Neural cell (in vitro differentiated cells): ENCODE measurements around the gene SOX4. TPM values are rescaled to one million over a fixed set of nuclear protein-coding genes. Genes with fewer than 3 reads are reported as not detected.

Source experiments
- H2AFZ ChIP-seq: fragments of 200-600, 300-800 bp; sonication (generic), shearing (Covaris generic); 2 replicates; pipeline ENCODE4 v1.6.0; 2014; ENCODE audit warnings: low read depth, mild to moderate bottlenecking, antibody characterized with exemption, low read length, moderate library complexity
- H3F3A ChIP-seq: fragments of 200-600 bp; shearing (Covaris generic); 2 replicates; pipeline ENCODE4 v1.6.1; 2016; ENCODE audit warnings: mild to moderate bottlenecking, moderate library complexity, mixed read lengths, antibody characterized with exemption, low read length; ENCODE audit not compliant: insufficient read depth, poor library complexity, severe bottlenecking
- H3K27ac ChIP-seq: fragments of 200-600, 300-800 bp; sonication (generic), shearing (Covaris generic); 2 replicates; pipeline ENCODE4 v1.5.1; 2014; ENCODE audit warnings: mild to moderate bottlenecking, low read length, moderate library complexity
- H3K27me3 ChIP-seq: fragments of 300-800, 200-600 bp; sonication (generic), shearing (Covaris generic); 2 replicates; pipeline ENCODE4 v1.6.0; 2014; ENCODE audit warnings: mild to moderate bottlenecking, low read depth, low read length, moderate library complexity; ENCODE audit not compliant: insufficient read depth
- H3K36me3 ChIP-seq: fragments of 300-800, 200-600 bp; sonication (generic), shearing (Covaris generic); 2 replicates; pipeline ENCODE4 v1.5.1; 2014; ENCODE audit warnings: mild to moderate bottlenecking, antibody characterized with exemption, low read length, moderate library complexity; ENCODE audit not compliant: insufficient read depth
- H3K4me2 ChIP-seq: fragments of 300-800, 200-600 bp; sonication (generic), shearing (Covaris generic); 2 replicates; pipeline ENCODE4 v1.6.0; 2014; ENCODE audit warnings: mild to moderate bottlenecking, low read length
- H3K4me3 ChIP-seq: fragments of 300-800, 200-600 bp; sonication (generic), shearing (Covaris generic); 2 replicates; pipeline ENCODE4 v1.5.1; 2014; ENCODE audit warnings: mild to moderate bottlenecking, low read length, moderate library complexity
- H3K79me2 ChIP-seq: fragments of 200-600 bp; shearing (Covaris generic); replicated peaks from 2 replicates; pipeline ENCODE4 v1.6.0; 2014; ENCODE audit warnings: mild to moderate bottlenecking, low read length, moderate library complexity; ENCODE audit not compliant: insufficient read depth
- H3K9ac ChIP-seq: fragments of 300-800, 200-600 bp; sonication (generic), shearing (Covaris generic); 2 replicates; pipeline ENCODE4 v1.6.1; 2016; ENCODE audit warnings: mild to moderate bottlenecking, low read length, mixed read lengths
- H3K9me2 ChIP-seq: fragments of 200-600 bp; shearing (Covaris generic); 2 replicates; pipeline ENCODE4 v1.6.1; 2016; ENCODE audit warnings: mild to moderate bottlenecking, low read length, mixed read lengths; ENCODE audit not compliant: insufficient read depth
- H3K9me3 ChIP-seq: fragments of 200-600, 300-800 bp; sonication (generic), shearing (Covaris generic); 2 replicates; pipeline ENCODE4 v1.6.1; 2016; ENCODE audit warnings: mild to moderate bottlenecking, mixed run types, low read length, moderate library complexity, mixed read lengths
- H4K20me1 ChIP-seq: fragments of 200-600 bp; shearing (Covaris generic); 2 replicates; pipeline ENCODE4 v1.6.1; 2016; ENCODE audit warnings: mild to moderate bottlenecking, mixed run types; ENCODE audit not compliant: insufficient read depth
- CTCF ChIP-seq: fragments of 450-650 bp; IDR thresholded peaks from 2 replicates; pipeline ENCODE4 v1.5.1; 2014; ENCODE audit warnings: antibody characterized with exemption, mild to moderate bottlenecking, moderate library complexity; ENCODE audit not compliant: poor library complexity, severe bottlenecking
- EP300 ChIP-seq: fragments of 450-650 bp; conservative IDR thresholded peaks from 2 replicates; pipeline ENCODE4 v1.6.1; 2014; ENCODE audit warnings: antibody characterized with exemption, mild to moderate bottlenecking, moderate library complexity; ENCODE audit not compliant: poor library complexity, severe bottlenecking
- EZH2 ChIP-seq: fragments of 200-600, 300-800 bp; shearing (Covaris generic), sonication (generic); IDR thresholded peaks from 2 replicates; pipeline ENCODE4 v1.6.1; 2014; ENCODE audit warnings: antibody characterized with exemption, low read length, borderline replicate concordance, mild to moderate bottlenecking; ENCODE audit not compliant: insufficient read depth, poor library complexity, severe bottlenecking
- MXI1 ChIP-seq: fragments of 450-650 bp; conservative IDR thresholded peaks from 2 replicates; pipeline ENCODE4 v1.6.1; 2014; ENCODE audit warnings: antibody characterized with exemption, mild to moderate bottlenecking; ENCODE audit not compliant: poor library complexity, severe bottlenecking
- POLR2AphosphoS5 ChIP-seq: IDR thresholded peaks from 2 replicates; pipeline ENCODE4 v1.6.1; 2012
- RAD21 ChIP-seq: fragments of 450-650 bp; conservative IDR thresholded peaks from 2 replicates; pipeline ENCODE4 v1.6.1; 2014; ENCODE audit warnings: antibody characterized with exemption, mild to moderate bottlenecking, moderate library complexity
- REST ChIP-seq: IDR thresholded peaks from 2 replicates; pipeline ENCODE4 v1.6.1; 2012; ENCODE audit warnings: borderline replicate concordance
- SMC3 ChIP-seq: fragments of 450-650 bp; conservative IDR thresholded peaks from 2 replicates; pipeline ENCODE4 v1.6.1; 2014; ENCODE audit warnings: antibody characterized with exemption, mild to moderate bottlenecking, moderate library complexity; ENCODE audit not compliant: poor library complexity
- TAF1 ChIP-seq: IDR thresholded peaks from 2 replicates; pipeline ENCODE4 v1.6.1; 2012; ENCODE audit warnings: low read depth
- polyA plus RNA-seq: library from polyadenylated mRNA; depleted of rRNA; stranded (reverse); fragments of >200 nt; gene quantifications from 2 replicates; pipeline ENCODE4 v1.2.3, GENCODE V29; 2014

SOX4 gene
- polyA plus RNA-seq, 1 donor from 2014 or later = 394 TPM

GRCh38 chr6:21586300-21586699 is 7.3 kb upstream of the SOX4 start:
- Histone ChIP-seq H3K9me3 (no peaks in the 10 kb centered on the region), H3K4me2 (peak overlapping the region; percentile 86), H4K20me1 (no peaks in the 10 kb centered on the region), H3K27me3 (no peaks in the 10 kb centered on the region), H3F3A (peaks cover 11% of the 10 kb centered on the region), H3K9me2 (no peaks in the 10 kb centered on the region), H3K36me3 (no peaks in the 10 kb centered on the region), H3K79me2 (peaks cover 8% of the 10 kb centered on the region), H2AFZ (no peak overlapping the region), H3K9ac (peak overlapping the region; percentile 100), H3K27ac (peak overlapping the region; percentile 100), H3K4me3 (peak overlapping the region; percentile 77)
- TF ChIP-seq TAF1 = no peak
- no peak for TF ChIP-seq EZH2
- no peak for TF ChIP-seq SMC3
- no peak for TF ChIP-seq CTCF
- no peak for TF ChIP-seq POLR2AphosphoS5
- no peak for TF ChIP-seq EP300
- no peak for TF ChIP-seq MXI1
- no peak for TF ChIP-seq REST
- TF ChIP-seq RAD21 = no peak

- Histone ChIP-seq H2AFZ (peak overlapping the region; percentile 74), H3K79me2 (peaks cover 13% of the 10 kb centered on the region), H3F3A (peaks cover 11% of the 10 kb centered on the region), H3K4me3 (peak overlapping the region; percentile 77), H4K20me1 (no peaks in the 10 kb centered on the region), H3K4me2 (peak overlapping the region; percentile 86), H3K27me3 (no peaks in the 10 kb centered on the region), H3K9me2 (no peaks in the 10 kb centered on the region), H3K27ac (peak overlapping the region; percentile 100), H3K9me3 (no peaks in the 10 kb centered on the region), H3K9ac (peak overlapping the region; percentile 100), H3K36me3 (no peaks in the 10 kb centered on the region)
- TF ChIP-seq MXI1 = peak; percentile 20
- no peak for TF ChIP-seq CTCF
Observed at GRCh38 chr6:21586740-21587178, 6.8 kb upstream of the SOX4 start.
